HepG2 (cell line): ENCODE data around the gene HOXA11. TPM values are rescaled to one million over a fixed set of nuclear protein-coding genes. Genes with fewer than 3 reads are reported as not detected.
A peak's percentile ranks its signal among the peaks of the same experiment; 100 is the strongest.

Source experiments
- ATM ChIP-seq: fragments of 450-650 bp; IDR thresholded peaks from 2 replicates; pipeline ENCODE4 v1.7.1; 2017; ENCODE audit warnings: mild to moderate bottlenecking, borderline replicate concordance
- IRF2 ChIP-seq: IDR thresholded peaks from 2 replicates; pipeline ENCODE4 v1.6.1; 2018; ENCODE audit warnings: missing genetic modification reagents, missing compliant biosample characterization
- LCORL ChIP-seq, 2 experiments: fragments of 450-650 bp in 1 of 2; sonication (generic) in 1 of 2; formaldehyde crosslinking in 1 of 2; IDR thresholded peaks; 2 replicates each; pipeline versions ENCODE4 v1.5.0 to v1.6.1; 2017 to 2020; ENCODE audit warnings: antibody characterized with exemption in 1 of 2, missing genetic modification reagents in 1 of 2
- MTF1 ChIP-seq: sonication (generic); formaldehyde crosslinking; IDR thresholded peaks from 2 replicates; pipeline ENCODE4 v1.5.0; 2020; ENCODE audit warnings: missing genetic modification reagents
- SALL1 ChIP-seq: sonication (generic); formaldehyde crosslinking; IDR thresholded peaks from 2 replicates; pipeline ENCODE4 v1.8.0; 2022; ENCODE audit warnings: mild to moderate bottlenecking, missing genetic modification reagents
- ZBTB49 ChIP-seq: sonication (generic); formaldehyde crosslinking; IDR thresholded peaks from 2 replicates; pipeline ENCODE4 v1.4.0; 2020; ENCODE audit warnings: missing genetic modification reagents, borderline replicate concordance
- ZBTB7A ChIP-seq: sonication (generic); formaldehyde crosslinking; IDR thresholded peaks from 2 replicates; pipeline ENCODE4 v1.8.0; 2022; ENCODE audit warnings: mild to moderate bottlenecking, missing genetic modification reagents
- ZFP37 ChIP-seq: sonication (generic); formaldehyde crosslinking; IDR thresholded peaks from 2 replicates; pipeline ENCODE4 v1.4.0; 2020; ENCODE audit warnings: missing genetic modification reagents, borderline replicate concordance
- ZNF142 ChIP-seq: sonication (generic); formaldehyde crosslinking; IDR thresholded peaks from 2 replicates; pipeline ENCODE4 v1.4.0; 2020; ENCODE audit warnings: missing genetic modification reagents
- ZNF20 ChIP-seq: sonication (generic); formaldehyde crosslinking; IDR thresholded peaks from 2 replicates; pipeline ENCODE4 v1.4.0; 2020; ENCODE audit warnings: mild to moderate bottlenecking, moderate library complexity, missing genetic modification reagents
- ZNF367 ChIP-seq: sonication (generic); formaldehyde crosslinking; IDR thresholded peaks from 2 replicates; pipeline ENCODE4 v1.4.0; 2020; ENCODE audit warnings: missing genetic modification reagents, borderline replicate concordance
- ZNF792 ChIP-seq: IDR thresholded peaks from 2 replicates; pipeline ENCODE4 v1.6.1; 2016
- ZNF878 ChIP-seq: sonication (generic); formaldehyde crosslinking; IDR thresholded peaks from 2 replicates; pipeline ENCODE4 v1.8.1; 2023; ENCODE audit warnings: mild to moderate bottlenecking, missing genetic modification reagents, moderate library complexity
- polyA plus RNA-seq, 8 experiments: library from polyadenylated mRNA; depleted of rRNA in 3 of 8; stranded (reverse) in 7 of 8; unstranded in 1 of 8; fragments of >200 nt; fragmentation: Illumina TruSeq in 4 of 8; extraction: Trizol in 4 of 8; gene quantifications; 2 replicates each; pipeline versions ENCODE4 v1.2.1 to v1.2.3, GENCODE V29; 2011 to 2016; ENCODE audit warnings: low read depth in 4 of 8, missing spikeins in 1 of 8, mixed read lengths in 1 of 8; ENCODE audit not compliant: insufficient read depth in 1 of 8
- total RNA-seq, 5 experiments: library from RNA; depleted of rRNA; stranded (reverse); fragments of >200 nt; fragmentation: Illumina TruSeq; extraction: Trizol; gene quantifications; 2 replicates each; pipeline ENCODE4 v1.2.3, GENCODE V29; 2016; ENCODE audit warnings: low read depth in 1 of 5
- TF ChIP-seq, protein P1 (sequence below): sonication (generic); formaldehyde crosslinking; IDR thresholded peaks from 2 replicates; pipeline ENCODE4 v1.9.0; 2022; ENCODE audit warnings: missing genetic modification reagents, mild to moderate bottlenecking, borderline replicate concordance
- TF ChIP-seq, protein P2 (sequence below): sonication (generic); formaldehyde crosslinking; IDR thresholded peaks from 2 replicates; pipeline ENCODE4 v1.4.0; 2020; ENCODE audit warnings: missing genetic modification reagents

The HOXA11 gene
- total and polyA plus RNA-seq, 2 of the 13 experiments (the other 11 are each of a cell fraction or from before 2014, with no cell fraction given), result not detected

GRCh38 chr7:27160546-27161213, 24.4 kb downstream of the HOXA11 start (continued):
- TF ChIP-seq, protein P1, sequence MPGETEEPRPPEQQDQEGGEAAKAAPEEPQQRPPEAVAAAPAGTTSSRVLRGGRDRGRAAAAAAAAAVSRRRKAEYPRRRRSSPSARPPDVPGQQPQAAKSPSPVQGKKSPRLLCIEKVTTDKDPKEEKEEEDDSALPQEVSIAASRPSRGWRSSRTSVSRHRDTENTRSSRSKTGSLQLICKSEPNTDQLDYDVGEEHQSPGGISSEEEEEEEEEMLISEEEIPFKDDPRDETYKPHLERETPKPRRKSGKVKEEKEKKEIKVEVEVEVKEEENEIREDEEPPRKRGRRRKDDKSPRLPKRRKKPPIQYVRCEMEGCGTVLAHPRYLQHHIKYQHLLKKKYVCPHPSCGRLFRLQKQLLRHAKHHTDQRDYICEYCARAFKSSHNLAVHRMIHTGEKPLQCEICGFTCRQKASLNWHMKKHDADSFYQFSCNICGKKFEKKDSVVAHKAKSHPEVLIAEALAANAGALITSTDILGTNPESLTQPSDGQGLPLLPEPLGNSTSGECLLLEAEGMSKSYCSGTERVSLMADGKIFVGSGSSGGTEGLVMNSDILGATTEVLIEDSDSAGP (CRISPR knock-in tag), result peak; percentile 67; the same call in 1 of the 2 replicates
- TF ChIP-seq SALL1 (CRISPR knock-in tag), result peak; percentile 81
- TF ChIP-seq ZBTB7A (CRISPR knock-in tag), result peak; percentile 54; the same call in 1 of the 2 replicates
- TF ChIP-seq ZNF878 (CRISPR knock-in tag), result no peak
- TF ChIP-seq ZBTB49 (CRISPR knock-in tag), result no peak
- no peak for TF ChIP-seq ZNF142 (CRISPR knock-in tag)
- no peak for TF ChIP-seq MTF1 (CRISPR knock-in tag)
- TF ChIP-seq, protein P2, sequence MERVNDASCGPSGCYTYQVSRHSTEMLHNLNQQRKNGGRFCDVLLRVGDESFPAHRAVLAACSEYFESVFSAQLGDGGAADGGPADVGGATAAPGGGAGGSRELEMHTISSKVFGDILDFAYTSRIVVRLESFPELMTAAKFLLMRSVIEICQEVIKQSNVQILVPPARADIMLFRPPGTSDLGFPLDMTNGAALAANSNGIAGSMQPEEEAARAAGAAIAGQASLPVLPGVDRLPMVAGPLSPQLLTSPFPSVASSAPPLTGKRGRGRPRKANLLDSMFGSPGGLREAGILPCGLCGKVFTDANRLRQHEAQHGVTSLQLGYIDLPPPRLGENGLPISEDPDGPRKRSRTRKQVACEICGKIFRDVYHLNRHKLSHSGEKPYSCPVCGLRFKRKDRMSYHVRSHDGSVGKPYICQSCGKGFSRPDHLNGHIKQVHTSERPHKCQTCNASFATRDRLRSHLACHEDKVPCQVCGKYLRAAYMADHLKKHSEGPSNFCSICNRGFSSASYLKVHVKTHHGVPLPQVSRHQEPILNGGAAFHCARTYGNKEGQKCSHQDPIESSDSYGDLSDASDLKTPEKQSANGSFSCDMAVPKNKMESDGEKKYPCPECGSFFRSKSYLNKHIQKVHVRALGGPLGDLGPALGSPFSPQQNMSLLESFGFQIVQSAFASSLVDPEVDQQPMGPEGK (CRISPR knock-in tag), result 0 out of 2 replicates have a peak, but pooled peaks have one; percentile 27
- 0 out of 2 replicates have a peak, but pooled peaks have one; percentile 28 for TF ChIP-seq ZNF792 (CRISPR knock-in tag)
- TF ChIP-seq ATM, result no peak
- no peak for TF ChIP-seq IRF2 (CRISPR knock-in tag)
- TF ChIP-seq ZNF20 (CRISPR knock-in tag), result no peak
- no peak for TF ChIP-seq ZNF367 (CRISPR knock-in tag)
- TF ChIP-seq ZFP37 (CRISPR knock-in tag), result no peak
- no peak for TF ChIP-seq LCORL (IDR thresholded peaks at IDR 0.05)
- TF ChIP-seq LCORL (CRISPR knock-in tag; IDR thresholded peaks at IDR 0.05), result peak; percentile 66
